PC-9 (cell line): ENCODE data around the gene AP3B1.

Source experiments
- EZH2 ChIP-seq: fragments of 200-600 bp; sonication (generic); IDR thresholded peaks from 2 replicates; pipeline ENCODE4 v1.8.0; 2017; ENCODE audit warnings: antibody characterized with exemption, low read depth
- TF ChIP-seq, protein P1 (sequence below): fragments of 200-600 bp; sonication (generic); conservative IDR thresholded peaks from 2 replicates; pipeline ENCODE4 v1.6.1; 2017; ENCODE audit warnings: mixed run types, antibody characterized with exemption, mild to moderate bottlenecking, moderate library complexity

DNA sequence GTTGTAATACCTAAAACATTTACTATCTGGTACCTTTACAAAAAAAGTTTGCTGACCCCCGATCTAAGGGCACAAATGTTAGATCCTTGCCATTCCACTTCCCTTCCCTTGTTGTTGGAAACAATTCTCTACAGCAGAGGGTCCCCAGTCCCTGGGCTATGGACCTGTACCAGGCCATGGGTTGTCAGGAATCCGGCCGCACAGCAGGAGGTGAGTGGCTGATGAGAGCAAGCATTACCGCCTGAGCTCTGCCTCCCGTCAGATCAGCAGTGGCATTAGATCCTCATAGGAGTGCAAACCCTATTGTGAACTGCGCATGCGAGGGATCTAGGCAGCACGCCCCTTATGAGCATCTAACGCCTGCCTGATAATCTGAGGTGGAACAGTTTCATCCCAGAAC, 248.5 kb downstream of the AP3B1 start:
- TF ChIP-seq, protein P1, sequence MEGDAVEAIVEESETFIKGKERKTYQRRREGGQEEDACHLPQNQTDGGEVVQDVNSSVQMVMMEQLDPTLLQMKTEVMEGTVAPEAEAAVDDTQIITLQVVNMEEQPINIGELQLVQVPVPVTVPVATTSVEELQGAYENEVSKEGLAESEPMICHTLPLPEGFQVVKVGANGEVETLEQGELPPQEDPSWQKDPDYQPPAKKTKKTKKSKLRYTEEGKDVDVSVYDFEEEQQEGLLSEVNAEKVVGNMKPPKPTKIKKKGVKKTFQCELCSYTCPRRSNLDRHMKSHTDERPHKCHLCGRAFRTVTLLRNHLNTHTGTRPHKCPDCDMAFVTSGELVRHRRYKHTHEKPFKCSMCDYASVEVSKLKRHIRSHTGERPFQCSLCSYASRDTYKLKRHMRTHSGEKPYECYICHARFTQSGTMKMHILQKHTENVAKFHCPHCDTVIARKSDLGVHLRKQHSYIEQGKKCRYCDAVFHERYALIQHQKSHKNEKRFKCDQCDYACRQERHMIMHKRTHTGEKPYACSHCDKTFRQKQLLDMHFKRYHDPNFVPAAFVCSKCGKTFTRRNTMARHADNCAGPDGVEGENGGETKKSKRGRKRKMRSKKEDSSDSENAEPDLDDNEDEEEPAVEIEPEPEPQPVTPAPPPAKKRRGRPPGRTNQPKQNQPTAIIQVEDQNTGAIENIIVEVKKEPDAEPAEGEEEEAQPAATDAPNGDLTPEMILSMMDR = no peak
- no peak for TF ChIP-seq EZH2
